HG02588 (cell line): ENCODE data around the gene TTK.
A peak's percentile ranks its signal among the peaks of the same experiment; 100 is the strongest.

Source experiments
- ATAC-seq: cut with Tn5 transposase; IDR thresholded peaks from one replicate; pipeline ENCODE4 v1.9.1; 2021; ENCODE audit warnings: mild to moderate bottlenecking, moderate library complexity; ENCODE audit not compliant: unreplicated experiment

The TTK gene

GRCh38 chr6:80004173-80005072 is at the start of gene TTK:
Gene TTK (plus strand): TSS chr6:80004649. CDS start chr6:80005844, 1,195 bp downstream.
- peak; percentile 100 for ATAC-seq

GRCh38 chr6:79954849-79955248 is 49.6 kb upstream of the TTK start:
- ATAC-seq, result no peak

GRCh38 chr6:79964607-79965081 is 39.8 kb upstream of the TTK start:
- ATAC-seq, result no peak

DNA sequence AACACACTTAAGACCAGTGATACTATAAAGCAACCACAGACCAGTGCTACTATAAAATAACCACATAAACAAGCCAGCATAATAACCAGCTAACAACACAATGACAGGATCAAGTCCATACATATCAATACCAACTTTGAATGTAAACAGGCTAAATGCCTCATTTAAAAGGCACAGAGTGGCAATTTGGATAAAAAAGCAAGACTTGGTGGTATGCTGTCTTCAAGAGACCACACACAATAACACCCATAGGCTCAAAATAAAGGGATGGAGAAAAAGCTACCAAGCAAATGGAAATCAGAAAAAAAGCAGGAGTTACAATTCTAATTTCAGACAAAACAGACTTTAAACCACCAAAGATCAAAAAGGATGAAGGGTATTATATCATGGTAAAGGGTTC is 37.3 kb upstream of the TTK start:
- no peak for ATAC-seq

- no peak for ATAC-seq
Observed at GRCh38 chr6:79969784-79970183, 34.7 kb upstream of the TTK start.

DNA sequence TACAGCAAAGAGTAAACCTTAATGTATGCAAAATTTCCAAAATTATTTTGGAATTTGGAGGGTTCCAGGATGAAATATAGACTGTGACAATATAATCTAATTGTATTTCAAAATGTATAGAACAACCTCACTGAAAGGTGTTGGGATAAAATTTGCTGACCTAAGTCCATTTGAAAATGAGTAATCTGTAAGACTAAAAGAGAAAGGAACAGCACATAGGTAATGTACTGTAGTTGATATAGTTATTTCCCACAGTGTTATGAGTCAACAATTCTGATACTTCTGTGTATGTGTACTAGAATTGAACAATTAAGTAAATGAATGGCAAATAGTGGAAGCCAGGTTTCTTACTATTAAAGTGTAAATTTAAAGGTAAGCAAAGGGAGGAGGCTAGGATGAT is 33.3 kb upstream of the TTK start:
- no peak for ATAC-seq

DNA sequence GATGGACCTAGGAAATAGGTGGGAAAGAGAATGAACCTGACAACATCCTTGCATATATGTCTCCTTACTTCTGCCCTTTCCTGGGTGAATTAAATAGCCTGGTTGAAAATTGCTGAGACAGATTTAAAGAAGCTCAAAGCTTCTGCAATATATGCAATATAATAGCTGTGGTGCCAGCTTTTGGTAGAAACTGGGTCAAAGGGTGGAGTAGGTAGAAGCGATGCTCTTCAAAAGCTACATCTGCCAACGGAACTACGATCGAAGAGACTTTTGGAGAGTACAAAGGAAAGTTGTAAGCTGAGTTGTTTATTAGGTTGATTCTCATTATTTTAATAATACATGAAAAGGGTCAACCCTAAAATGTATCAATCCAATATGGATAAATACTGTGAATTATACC is 22.8 kb upstream of the TTK start:
- no peak for ATAC-seq

- ATAC-seq, result no peak
Observed at GRCh38 chr6:79984261-79984660, 20.2 kb upstream of the TTK start.

DNA sequence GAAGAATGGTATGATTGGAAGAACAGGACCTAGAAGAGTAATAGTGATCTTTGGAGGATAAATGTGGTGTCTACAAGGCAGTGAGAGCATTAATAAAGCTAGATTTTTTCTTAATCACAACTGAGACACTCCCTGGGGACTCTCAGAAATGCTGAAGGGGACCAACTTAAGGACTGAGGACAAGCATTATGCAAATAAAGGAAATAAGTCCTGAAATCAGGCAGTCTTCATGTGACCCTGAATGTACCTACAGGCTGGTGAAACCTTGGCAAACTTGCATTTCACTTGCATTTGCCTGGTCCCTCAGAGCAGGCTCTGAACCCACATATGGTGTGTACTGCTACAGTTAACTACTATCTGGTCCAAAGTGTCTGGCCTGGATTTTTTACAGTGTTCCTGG is 19.3 kb upstream of the TTK start:
- no peak for ATAC-seq

GRCh38 chr6:79989641-79990040 is 14.8 kb upstream of the TTK start:
- no peak for ATAC-seq

DNA sequence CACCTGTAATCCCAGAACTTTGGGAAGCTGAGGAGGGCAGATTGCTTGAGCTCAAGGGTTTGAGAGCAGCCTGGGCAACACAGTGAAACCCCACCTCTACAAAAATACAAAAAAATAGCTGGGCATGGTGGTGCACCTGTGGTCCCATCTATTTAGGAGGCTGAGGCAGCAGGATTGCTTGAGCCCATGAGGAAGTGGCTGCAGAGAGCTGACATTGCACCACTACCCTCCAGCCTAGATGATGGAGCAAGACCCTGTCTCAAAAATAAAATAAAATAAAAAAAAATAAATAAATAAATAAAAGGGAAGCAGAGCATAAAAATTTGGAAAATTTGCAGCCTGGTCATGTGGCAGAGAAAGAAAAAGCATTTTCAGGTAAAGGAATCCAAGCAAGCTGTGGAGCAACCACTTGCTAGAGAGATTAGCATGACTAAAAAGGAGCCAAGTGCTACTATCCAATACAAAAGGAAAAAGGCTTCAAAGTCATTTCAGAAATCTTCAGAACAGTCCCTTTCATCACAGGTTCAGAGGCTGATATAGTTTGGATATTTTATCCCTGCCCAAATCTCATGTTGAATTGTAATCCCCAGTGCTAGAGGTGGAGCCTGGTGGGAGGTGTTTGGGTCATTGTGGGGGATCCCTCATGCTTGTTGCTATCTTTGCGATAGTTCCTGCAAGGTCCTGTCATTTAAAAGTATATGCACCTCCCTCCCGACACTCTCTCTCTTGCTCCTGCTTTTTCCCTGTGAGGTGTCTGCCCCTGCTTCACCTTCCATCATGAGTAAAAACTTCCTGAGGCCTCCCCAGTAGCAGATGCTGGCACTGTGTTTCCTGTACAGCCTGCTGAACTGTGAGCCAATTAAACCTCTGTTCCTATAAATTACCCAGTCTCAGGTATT is 11.2 kb upstream of the TTK start:
- no peak for ATAC-seq

- no peak for ATAC-seq
Observed at GRCh38 chr6:79993911-79994309, 10.5 kb upstream of the TTK start.

GRCh38 chr6:79997728-79998127 is 6.7 kb upstream of the TTK start:
- no peak for ATAC-seq

GRCh38 chr6:80001337-80001736 is 3.1 kb upstream of the TTK start:
- ATAC-seq, result no peak

- ATAC-seq, result peak; percentile 13
Observed at GRCh38 chr6:80003826-80004172, 650 bp upstream of the TTK start.

DNA sequence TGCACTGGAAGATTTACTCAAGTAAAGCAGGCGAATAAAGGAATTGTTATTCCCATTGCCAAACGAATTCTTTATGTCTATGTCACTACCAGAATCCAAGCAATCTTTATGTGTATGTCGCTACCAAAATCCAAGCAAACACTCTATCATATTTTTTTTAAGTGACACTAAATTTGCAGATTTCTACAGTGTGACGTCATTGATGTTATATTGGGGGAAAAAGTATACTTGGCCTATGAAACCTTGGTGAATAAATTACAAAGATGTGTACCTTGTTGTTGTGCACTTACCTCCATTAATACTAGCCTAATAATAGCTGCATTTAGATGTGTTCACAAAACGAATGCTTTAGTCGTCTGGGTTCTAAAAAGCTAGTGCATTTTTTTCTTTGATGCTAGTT is 957 bp downstream of the TTK start:
- ATAC-seq, result no peak

GRCh38 chr6:80006541-80006940 is 2.1 kb downstream of the TTK start:
- no peak for ATAC-seq

DNA sequence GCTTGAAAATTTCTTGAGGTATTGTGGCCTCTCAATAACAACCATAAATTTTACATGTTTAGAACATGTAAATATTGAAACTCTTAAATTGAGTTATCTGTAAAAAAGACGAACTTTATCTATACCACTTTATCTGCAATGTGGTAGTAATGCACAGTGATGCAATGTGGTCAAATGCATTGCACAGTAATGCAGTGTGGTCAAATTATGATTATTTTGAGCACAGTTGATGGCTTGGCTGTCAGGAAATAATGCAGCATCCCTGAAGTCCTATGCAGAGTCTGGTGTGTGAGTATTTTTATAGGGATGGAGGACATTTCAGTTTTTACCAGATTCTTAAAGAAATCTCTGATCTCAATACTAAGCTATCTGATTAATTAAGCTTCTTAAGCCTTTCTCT is 5.1 kb downstream of the TTK start:
- no peak for ATAC-seq

DNA sequence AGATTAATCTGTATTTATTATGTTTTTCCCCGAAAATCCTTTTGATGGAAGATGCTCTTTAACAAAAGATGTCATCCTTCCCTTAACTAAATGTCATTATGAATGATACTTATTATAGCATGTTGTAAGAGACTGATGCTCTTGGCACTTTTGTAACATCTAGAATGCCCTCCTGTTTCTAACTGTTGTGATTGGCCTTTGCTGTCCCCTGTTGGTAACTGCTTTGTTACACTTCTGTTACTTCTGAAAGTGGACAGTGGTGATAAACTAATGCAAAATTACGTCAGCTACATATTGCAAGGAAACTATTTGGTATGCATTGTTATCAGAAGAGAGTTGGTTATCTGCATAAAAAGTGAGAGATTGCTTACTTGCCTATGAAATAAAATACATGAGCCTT is 5.8 kb downstream of the TTK start:
- no peak for ATAC-seq

GRCh38 chr6:80015839-80016435 is 11.5 kb downstream of the TTK start:
- ATAC-seq, result no peak

DNA sequence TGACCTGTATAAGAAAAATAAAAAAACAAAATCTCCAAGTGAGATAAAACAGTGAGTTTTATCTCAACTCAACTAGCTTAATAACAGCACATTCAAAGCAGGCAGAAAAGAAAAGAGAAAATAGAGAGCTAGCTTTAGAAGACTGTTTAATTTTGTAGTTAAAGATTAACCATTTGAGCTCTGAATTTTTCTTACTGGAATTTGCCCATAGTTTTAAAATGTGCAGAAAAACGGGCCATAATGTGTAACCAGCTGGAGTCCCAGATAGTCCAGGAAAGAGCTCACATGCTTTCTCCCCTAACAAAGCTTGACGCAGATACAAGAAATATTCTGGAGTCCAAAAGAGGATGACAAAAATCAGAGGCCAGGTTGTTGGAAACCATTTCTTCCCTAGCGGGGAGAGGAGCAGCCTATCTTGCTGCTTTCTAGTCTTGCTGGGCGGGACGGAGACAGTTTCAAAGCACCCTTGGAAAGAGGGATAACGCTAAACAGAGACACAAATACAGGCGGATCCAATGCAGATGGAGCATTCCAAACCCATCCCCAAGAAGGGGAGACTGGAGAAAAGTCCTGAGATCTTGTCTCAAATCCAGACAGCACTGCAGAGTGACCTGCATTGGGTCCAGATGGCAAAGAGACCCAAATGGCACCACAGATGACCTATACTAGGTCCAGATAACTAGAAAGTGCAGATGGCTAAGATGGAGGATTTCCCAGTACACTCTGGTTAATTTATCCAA is 16.1 kb downstream of the TTK start:
- ATAC-seq, result no peak
